ENCODE results near the gene LRFN2.

LRFN2 gene

DNA sequence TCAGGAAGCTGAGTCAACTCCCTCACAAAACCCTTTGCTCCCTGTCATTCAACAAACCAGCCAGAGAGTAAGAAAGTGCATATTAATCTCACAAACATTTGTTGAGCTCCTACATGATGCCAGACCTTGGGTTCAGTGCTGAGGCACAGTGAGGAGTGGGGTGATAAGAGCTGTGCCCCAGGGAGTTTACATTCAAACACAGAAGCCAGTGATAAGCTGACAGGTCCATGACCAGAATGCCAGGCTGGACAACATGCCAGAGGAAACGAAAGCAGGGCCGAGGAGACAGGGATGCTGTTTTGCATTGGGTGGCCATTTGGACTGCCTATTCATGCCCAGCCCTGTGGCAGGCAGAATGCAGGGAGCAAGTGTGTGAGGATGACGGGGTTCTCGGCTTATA is 76.7 kb downstream of the LRFN2 start:
- no peak for DNase-seq

DNA sequence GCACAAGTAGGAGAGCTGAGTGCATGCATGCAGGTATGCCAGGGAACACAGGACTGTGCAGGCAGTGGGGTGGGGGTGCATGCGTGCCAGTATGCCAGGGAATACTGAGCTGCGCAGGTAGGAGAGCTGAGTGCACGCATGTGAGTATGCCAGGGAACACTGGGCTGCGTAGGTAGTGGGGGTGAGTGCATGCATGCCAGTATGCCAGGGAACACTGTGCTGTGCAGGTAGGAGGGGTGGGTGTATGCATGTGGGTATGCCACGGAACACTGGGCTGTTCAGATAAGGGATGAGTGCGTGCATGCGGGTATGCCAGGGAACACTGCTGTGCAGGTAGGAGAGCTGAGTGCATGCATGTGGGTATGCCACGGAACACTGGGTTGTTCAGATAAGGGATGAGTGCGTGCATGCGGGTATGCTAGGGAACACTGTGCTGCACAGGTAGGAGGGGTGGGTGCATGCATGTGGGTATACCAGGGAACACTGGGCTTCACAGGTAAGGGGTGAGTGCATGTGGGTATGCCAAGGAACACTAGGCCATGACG is 77.4 kb downstream of the LRFN2 start:
- no peak for DNase-seq

DNA sequence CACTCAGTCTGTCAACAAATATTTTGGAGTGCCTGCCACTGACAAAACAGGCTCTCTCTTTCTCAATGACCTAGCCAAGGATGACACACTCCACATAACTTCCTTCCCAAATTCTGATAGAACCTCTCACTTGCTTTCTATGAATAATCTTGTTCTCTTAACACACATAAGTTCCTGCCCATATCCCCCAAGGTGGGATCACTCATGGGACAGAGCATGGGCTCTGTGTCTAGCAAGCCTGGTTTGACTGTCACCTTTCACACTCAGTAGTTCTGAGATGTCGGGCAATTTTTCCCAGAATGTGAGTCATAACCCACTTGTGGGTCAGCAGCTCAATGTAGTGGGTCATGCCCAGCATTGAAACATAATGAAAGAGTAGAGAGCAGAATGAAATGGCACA is 78.1 kb downstream of the LRFN2 start:
- DNase-seq: no peak

GRCh38 chr6:40506954-40507353 is 80.2 kb downstream of the LRFN2 start:
- DNase-seq: peak; percentile 8

DNA sequence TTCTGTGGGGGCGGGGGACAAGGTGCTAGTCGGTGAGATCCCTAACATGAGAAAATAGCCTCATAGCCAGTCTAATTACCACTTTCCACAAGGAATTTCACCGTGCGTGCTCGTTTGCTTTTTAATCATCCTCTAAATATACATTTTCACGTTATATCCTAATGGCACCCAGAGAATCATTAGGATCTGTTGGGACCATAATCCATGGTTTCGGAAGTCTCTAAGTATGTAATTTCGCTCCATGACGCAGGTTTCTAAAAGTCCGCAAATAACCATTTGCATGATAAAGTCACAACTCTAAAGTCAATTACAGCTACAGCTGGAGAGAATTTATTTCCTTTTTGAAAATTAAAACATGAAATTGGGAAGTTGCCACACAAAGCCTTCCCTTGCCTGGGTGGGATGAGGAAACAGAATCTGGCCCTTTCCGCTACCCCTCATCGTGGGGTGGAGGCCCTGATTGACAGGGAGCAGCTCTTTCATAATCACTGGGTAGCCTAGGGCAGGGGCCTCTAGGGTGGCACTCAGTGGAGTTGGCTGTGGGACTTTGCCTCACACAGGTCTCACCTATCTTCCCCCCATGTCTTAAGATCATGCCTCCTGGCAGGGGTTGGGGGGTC is 81.9 kb downstream of the LRFN2 start:
- DNase-seq: no peak

DNA sequence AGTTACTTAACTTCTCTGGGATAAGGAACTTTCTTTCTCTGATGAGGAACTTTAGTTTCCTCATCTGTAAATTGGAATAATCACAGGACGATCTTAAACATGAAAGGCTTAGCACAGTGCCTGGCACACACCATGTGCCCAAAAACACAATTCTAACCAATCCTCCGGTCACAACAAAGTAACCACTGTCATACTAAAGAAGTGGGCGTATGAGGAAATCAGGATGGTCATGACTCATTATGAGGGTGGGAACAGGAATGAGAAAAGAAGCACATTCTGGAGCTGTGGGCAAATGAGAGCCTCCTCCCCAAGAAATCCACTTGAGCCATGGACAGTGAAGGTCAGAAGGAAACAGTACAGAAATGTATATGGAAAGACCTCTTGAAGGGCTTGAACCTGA is 82.9 kb downstream of the LRFN2 start:
- DNase-seq: no peak

GRCh38 chr6:40500227-40500626 is 86.9 kb downstream of the LRFN2 start:
- no peak for DNase-seq

DNA sequence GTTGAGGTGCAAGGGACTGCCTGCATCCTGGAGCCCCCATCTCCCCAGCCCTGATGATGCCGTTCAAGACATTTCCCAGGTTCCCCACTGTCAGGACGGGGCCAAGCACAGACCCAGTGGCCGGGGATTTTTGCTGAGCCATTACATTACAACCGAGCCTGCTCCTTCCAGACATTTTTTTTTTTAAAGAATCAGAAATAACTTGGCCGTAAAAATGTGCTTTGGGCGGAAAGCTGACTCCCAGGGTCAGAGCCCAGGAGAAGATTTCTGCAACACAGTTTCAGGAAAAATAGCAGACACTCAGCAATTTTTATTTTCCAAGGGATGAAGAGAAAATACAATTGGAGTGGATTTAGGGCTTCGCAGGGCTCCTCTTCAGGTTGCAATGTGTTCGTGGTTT is 87.9 kb downstream of the LRFN2 start:
- no peak for DNase-seq

DNA sequence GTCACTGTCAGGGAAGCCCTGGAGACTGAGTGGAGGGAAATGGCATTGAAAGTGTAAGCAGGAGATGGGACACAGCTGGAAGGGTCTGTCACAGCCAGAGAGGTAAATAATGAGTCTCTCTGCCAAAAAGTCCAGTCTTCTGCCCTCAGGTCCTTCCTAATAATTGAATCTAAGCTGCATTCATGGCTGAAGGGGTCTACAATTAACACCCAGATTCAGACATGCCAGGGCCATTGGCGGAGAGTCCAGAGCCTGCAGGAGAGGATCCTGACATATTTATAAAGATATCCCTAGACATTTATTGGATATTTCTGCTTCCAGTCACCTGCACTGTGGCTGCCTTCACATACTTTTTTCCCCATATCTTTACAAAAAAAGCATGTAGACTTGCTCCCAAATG is 89.0 kb downstream of the LRFN2 start:
- DNase-seq: no peak

DNA sequence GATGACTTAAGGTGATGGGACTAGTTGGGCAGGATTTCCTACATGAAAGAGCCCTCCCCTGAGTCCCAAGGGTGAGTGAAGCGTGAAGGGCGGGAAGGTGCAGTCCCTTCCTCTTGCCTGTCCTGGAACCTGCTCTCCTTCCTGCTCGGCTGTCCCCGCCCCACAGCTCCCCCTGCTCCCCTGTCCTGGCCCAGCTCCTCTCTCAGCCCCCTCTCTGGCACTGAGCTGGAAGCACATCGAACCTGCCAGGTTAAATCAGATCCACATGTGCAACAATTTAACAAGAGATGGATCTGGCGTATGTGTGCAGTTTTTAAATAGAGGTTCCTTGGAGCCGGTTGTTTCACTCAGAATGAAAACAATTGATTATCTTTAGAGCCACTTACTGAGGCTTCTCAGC is 95.0 kb downstream of the LRFN2 start:
- no peak for DNase-seq

GRCh38 chr6:40490508-40490907 is 96.7 kb downstream of the LRFN2 start:
- DNase-seq: no peak

GRCh38 chr6:40489798-40490197 is 97.4 kb downstream of the LRFN2 start:
- no peak for DNase-seq

DNA sequence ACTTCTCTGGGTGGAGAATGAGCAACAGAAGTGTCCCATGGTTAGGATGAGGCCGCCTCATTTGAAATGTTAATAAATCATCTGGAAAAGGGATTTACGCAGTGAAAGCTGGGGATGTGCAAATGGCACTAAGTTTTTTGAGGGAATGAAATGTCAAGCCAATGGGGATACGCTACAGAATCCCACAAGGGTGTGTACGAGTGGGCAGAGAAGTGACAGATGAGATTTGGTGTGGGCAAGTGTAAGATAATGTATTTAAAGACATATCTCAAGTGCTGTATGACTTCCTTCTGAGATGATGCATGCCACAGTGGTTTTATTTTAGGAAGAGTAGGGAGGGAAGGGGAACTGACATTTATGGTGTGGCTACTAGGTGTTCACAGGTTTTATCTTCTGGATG is 100.6 kb downstream of the LRFN2 start:
- no peak for DNase-seq

- DNase-seq: no peak
Measured at GRCh38 chr6:40485795-40486194, 101.4 kb downstream of the LRFN2 start.

- DNase-seq: no peak
Measured at GRCh38 chr6:40485300-40485699, 101.9 kb downstream of the LRFN2 start.

DNA sequence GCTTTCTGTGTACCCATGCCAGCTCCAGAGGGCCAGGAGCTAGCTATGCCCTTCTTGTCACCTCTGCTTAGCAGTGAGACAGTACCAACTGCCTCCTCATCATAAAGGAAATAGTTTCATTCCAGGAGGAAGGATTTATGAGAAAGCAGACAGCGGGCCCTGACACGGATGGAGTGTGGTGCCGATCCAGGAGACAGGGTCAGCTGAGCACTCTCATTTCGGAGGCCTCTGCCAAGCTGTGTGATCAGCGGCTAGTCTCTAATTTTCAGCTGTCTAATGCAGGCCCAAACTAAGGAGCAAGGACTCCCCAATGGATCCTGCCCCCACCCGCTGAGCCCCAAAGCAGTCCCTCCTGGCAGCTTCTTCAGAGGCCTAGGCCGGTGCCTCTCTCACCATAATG is 103.1 kb downstream of the LRFN2 start:
- no peak for DNase-seq

- no peak for DNase-seq
Measured at GRCh38 chr6:40482532-40482931, 104.6 kb downstream of the LRFN2 start.

GRCh38 chr6:40480678-40481077 is 106.5 kb downstream of the LRFN2 start:
- DNase-seq: no peak

- DNase-seq: no peak
Measured at GRCh38 chr6:40479706-40480105, 107.5 kb downstream of the LRFN2 start.

DNA sequence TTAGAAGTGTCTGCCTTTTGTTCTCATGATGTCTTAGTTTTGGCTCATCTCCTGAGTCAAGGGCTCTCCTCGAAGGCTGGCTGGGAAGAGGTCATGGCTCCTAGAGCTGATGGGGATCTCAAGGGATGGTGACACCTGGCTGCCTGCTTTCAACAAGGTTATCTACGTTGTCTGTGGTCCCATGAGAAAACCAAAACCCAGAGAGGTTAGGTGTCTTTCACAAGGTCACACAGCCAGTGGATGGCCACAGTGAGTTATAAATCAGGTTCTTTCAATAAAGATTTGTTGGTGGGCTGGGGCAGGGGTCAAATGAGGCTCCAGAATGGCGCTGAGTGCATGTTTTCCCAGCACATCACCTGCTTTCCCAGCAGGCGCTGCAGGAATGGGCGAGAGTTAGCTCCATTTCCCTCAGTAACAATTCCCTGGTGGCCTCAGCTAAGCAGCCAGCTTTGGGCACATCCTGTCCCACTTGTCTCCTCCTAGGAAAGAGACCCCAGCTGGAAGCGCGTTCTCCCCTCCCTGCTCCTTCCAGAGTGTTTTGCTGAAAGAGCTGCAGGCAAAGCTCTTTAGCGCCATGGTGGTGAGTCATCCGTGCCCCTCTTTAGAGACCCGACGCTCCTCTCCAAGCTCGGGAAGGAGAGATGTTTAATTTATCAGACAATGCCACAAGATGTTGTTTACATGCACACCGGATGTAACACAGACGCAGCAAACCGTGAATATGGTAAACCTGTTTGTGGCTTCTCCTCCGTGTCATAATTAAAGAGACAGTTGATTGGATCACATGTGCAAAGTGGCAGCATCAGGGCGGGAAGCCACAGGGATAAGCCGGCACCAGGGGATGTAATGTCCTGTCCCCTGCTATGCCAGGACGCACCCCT is 109.7 kb downstream of the LRFN2 start:
- no peak for DNase-seq

DNA sequence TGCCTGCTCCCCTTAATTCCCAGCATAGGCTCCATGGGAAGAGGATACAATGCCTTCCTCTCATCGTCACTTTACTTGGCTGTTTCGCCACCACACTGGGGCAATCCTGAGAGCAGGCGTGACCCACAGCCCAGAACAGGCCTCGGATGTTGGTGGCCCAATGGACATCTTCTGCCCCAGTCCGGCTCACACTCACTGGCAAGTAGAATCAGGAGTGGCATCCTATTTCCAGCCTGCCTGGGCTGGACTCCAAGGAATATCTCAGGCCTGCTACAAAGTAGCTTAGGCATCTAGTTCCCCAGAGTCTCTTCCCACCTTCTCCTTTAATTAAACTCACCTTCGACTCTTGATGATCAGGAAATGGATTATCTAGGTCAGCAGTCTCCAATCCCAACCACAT is 110.5 kb downstream of the LRFN2 start:
- no peak for DNase-seq

GRCh38 chr6:40474937-40475336 is 112.2 kb downstream of the LRFN2 start:
- no peak for DNase-seq

GRCh38 chr6:40473026-40473425 is 114.1 kb downstream of the LRFN2 start:
- DNase-seq: no peak

DNA sequence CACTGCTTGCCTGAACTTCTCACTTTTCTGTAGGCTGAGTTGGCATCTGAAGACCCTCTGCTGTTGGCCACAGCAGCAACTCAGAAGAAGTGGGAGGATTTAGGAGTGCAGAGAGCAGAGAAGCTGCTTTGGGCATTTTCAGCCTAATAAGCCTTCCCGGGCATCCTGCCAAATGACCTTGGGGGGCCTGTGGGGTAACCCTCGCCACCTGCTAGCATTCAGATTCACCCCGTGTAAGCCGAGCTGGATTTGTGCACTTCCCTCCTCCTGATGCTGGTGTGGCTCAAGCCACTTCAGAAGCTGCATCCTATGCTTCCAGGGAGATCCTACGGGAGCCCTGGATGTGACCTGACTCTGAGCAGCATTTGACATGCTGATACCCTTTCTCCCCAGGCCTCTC is 114.8 kb downstream of the LRFN2 start:
- DNase-seq: no peak
